Neural cell (in vitro differentiated cells): Measurements from ENCODE around the gene GABRB2. TPM values are rescaled to one million over a fixed set of nuclear protein-coding genes. Genes with fewer than 3 reads are reported as not detected.

Experiments used
- H2AFZ ChIP-seq: fragments of 200-600, 300-800 bp; sonication (generic), shearing (Covaris generic); 2 replicates; pipeline ENCODE4 v1.6.0; 2014; ENCODE audit warnings: low read depth, mild to moderate bottlenecking, antibody characterized with exemption, low read length, moderate library complexity
- H3F3A ChIP-seq: fragments of 200-600 bp; shearing (Covaris generic); 2 replicates; pipeline ENCODE4 v1.6.1; 2016; ENCODE audit warnings: mild to moderate bottlenecking, moderate library complexity, mixed read lengths, antibody characterized with exemption, low read length; ENCODE audit not compliant: insufficient read depth, poor library complexity, severe bottlenecking
- H3K27ac ChIP-seq: fragments of 200-600, 300-800 bp; sonication (generic), shearing (Covaris generic); 2 replicates; pipeline ENCODE4 v1.5.1; 2014; ENCODE audit warnings: mild to moderate bottlenecking, low read length, moderate library complexity
- H3K27me3 ChIP-seq: fragments of 300-800, 200-600 bp; sonication (generic), shearing (Covaris generic); 2 replicates; pipeline ENCODE4 v1.6.0; 2014; ENCODE audit warnings: mild to moderate bottlenecking, low read depth, low read length, moderate library complexity; ENCODE audit not compliant: insufficient read depth
- H3K36me3 ChIP-seq: fragments of 300-800, 200-600 bp; sonication (generic), shearing (Covaris generic); 2 replicates; pipeline ENCODE4 v1.5.1; 2014; ENCODE audit warnings: mild to moderate bottlenecking, antibody characterized with exemption, low read length, moderate library complexity; ENCODE audit not compliant: insufficient read depth
- H3K4me2 ChIP-seq: fragments of 300-800, 200-600 bp; sonication (generic), shearing (Covaris generic); 2 replicates; pipeline ENCODE4 v1.6.0; 2014; ENCODE audit warnings: mild to moderate bottlenecking, low read length
- H3K4me3 ChIP-seq: fragments of 300-800, 200-600 bp; sonication (generic), shearing (Covaris generic); 2 replicates; pipeline ENCODE4 v1.5.1; 2014; ENCODE audit warnings: mild to moderate bottlenecking, low read length, moderate library complexity
- H3K79me2 ChIP-seq: fragments of 200-600 bp; shearing (Covaris generic); replicated peaks from 2 replicates; pipeline ENCODE4 v1.6.0; 2014; ENCODE audit warnings: mild to moderate bottlenecking, low read length, moderate library complexity; ENCODE audit not compliant: insufficient read depth
- H3K9ac ChIP-seq: fragments of 300-800, 200-600 bp; sonication (generic), shearing (Covaris generic); 2 replicates; pipeline ENCODE4 v1.6.1; 2016; ENCODE audit warnings: mild to moderate bottlenecking, low read length, mixed read lengths
- H3K9me2 ChIP-seq: fragments of 200-600 bp; shearing (Covaris generic); 2 replicates; pipeline ENCODE4 v1.6.1; 2016; ENCODE audit warnings: mild to moderate bottlenecking, low read length, mixed read lengths; ENCODE audit not compliant: insufficient read depth
- H3K9me3 ChIP-seq: fragments of 200-600, 300-800 bp; sonication (generic), shearing (Covaris generic); 2 replicates; pipeline ENCODE4 v1.6.1; 2016; ENCODE audit warnings: mild to moderate bottlenecking, mixed run types, low read length, moderate library complexity, mixed read lengths
- H4K20me1 ChIP-seq: fragments of 200-600 bp; shearing (Covaris generic); 2 replicates; pipeline ENCODE4 v1.6.1; 2016; ENCODE audit warnings: mild to moderate bottlenecking, mixed run types; ENCODE audit not compliant: insufficient read depth
- EP300 ChIP-seq: fragments of 450-650 bp; conservative IDR thresholded peaks from 2 replicates; pipeline ENCODE4 v1.6.1; 2014; ENCODE audit warnings: antibody characterized with exemption, mild to moderate bottlenecking, moderate library complexity; ENCODE audit not compliant: poor library complexity, severe bottlenecking
- EZH2 ChIP-seq: fragments of 200-600, 300-800 bp; shearing (Covaris generic), sonication (generic); IDR thresholded peaks from 2 replicates; pipeline ENCODE4 v1.6.1; 2014; ENCODE audit warnings: antibody characterized with exemption, low read length, borderline replicate concordance, mild to moderate bottlenecking; ENCODE audit not compliant: insufficient read depth, poor library complexity, severe bottlenecking
- MXI1 ChIP-seq: fragments of 450-650 bp; conservative IDR thresholded peaks from 2 replicates; pipeline ENCODE4 v1.6.1; 2014; ENCODE audit warnings: antibody characterized with exemption, mild to moderate bottlenecking; ENCODE audit not compliant: poor library complexity, severe bottlenecking
- POLR2AphosphoS5 ChIP-seq: IDR thresholded peaks from 2 replicates; pipeline ENCODE4 v1.6.1; 2012
- RAD21 ChIP-seq: fragments of 450-650 bp; conservative IDR thresholded peaks from 2 replicates; pipeline ENCODE4 v1.6.1; 2014; ENCODE audit warnings: antibody characterized with exemption, mild to moderate bottlenecking, moderate library complexity
- SMC3 ChIP-seq: fragments of 450-650 bp; conservative IDR thresholded peaks from 2 replicates; pipeline ENCODE4 v1.6.1; 2014; ENCODE audit warnings: antibody characterized with exemption, mild to moderate bottlenecking, moderate library complexity; ENCODE audit not compliant: poor library complexity
- TAF1 ChIP-seq: IDR thresholded peaks from 2 replicates; pipeline ENCODE4 v1.6.1; 2012; ENCODE audit warnings: low read depth
- polyA plus RNA-seq: library from polyadenylated mRNA; depleted of rRNA; stranded (reverse); fragments of >200 nt; gene quantifications from 2 replicates; pipeline ENCODE4 v1.2.3, GENCODE V29; 2014
- TF ChIP-seq, protein P1 (sequence below): IDR thresholded peaks from 2 replicates; pipeline ENCODE4 v1.6.1; 2012; ENCODE audit warnings: borderline replicate concordance
- TF ChIP-seq, protein P2 (sequence below): fragments of 450-650 bp; IDR thresholded peaks from 2 replicates; pipeline ENCODE4 v1.5.1; 2014; ENCODE audit warnings: antibody characterized with exemption, mild to moderate bottlenecking, moderate library complexity; ENCODE audit not compliant: poor library complexity, severe bottlenecking

Gene GABRB2
- polyA plus RNA-seq, 1 donor from 2014 or later: 106 TPM

DNA sequence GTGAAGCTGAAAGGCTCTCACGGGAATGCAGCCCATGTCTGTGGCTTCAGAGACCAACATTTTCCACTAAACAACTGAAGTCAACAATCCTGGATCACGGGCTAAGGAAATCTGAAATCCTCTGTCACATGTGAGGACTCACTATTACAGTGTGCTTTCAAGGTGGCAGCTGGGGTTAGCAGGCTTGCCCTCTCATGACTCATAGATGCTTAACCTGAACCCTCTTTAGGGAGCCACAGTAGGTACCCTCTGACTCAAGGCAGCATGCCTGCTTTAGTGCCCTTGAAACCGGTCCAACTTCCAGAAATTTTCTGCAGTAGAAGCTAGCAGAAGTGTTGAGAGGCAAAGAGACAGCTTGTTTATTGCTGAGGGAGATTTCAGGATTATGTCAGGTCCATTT, 232.5 kb downstream of the GABRB2 start:
- H3K9me3 ChIP-seq: no peaks in the 10 kb centered on the region
- H4K20me1 ChIP-seq: no peaks in the 10 kb centered on the region
- no peak overlapping the region for H2AFZ ChIP-seq
- no peaks in the 10 kb centered on the region for H3K36me3 ChIP-seq
- no peak overlapping the region for H3K4me2 ChIP-seq
- no peak overlapping the region for H3K9ac ChIP-seq
- H3K9me2 ChIP-seq: no peaks in the 10 kb centered on the region
- H3K79me2 ChIP-seq: no peaks in the 10 kb centered on the region
- no peak overlapping the region for H3K4me3 ChIP-seq
- no peaks in the 10 kb centered on the region for H3K27me3 ChIP-seq
- H3K27ac ChIP-seq: no peak overlapping the region
- no peak for TF ChIP-seq MXI1
- no peak for TF ChIP-seq EZH2
- TF ChIP-seq, protein P1, sequence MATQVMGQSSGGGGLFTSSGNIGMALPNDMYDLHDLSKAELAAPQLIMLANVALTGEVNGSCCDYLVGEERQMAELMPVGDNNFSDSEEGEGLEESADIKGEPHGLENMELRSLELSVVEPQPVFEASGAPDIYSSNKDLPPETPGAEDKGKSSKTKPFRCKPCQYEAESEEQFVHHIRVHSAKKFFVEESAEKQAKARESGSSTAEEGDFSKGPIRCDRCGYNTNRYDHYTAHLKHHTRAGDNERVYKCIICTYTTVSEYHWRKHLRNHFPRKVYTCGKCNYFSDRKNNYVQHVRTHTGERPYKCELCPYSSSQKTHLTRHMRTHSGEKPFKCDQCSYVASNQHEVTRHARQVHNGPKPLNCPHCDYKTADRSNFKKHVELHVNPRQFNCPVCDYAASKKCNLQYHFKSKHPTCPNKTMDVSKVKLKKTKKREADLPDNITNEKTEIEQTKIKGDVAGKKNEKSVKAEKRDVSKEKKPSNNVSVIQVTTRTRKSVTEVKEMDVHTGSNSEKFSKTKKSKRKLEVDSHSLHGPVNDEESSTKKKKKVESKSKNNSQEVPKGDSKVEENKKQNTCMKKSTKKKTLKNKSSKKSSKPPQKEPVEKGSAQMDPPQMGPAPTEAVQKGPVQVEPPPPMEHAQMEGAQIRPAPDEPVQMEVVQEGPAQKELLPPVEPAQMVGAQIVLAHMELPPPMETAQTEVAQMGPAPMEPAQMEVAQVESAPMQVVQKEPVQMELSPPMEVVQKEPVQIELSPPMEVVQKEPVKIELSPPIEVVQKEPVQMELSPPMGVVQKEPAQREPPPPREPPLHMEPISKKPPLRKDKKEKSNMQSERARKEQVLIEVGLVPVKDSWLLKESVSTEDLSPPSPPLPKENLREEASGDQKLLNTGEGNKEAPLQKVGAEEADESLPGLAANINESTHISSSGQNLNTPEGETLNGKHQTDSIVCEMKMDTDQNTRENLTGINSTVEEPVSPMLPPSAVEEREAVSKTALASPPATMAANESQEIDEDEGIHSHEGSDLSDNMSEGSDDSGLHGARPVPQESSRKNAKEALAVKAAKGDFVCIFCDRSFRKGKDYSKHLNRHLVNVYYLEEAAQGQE: no peak
- no peak for TF ChIP-seq EP300
- TF ChIP-seq, protein P2, sequence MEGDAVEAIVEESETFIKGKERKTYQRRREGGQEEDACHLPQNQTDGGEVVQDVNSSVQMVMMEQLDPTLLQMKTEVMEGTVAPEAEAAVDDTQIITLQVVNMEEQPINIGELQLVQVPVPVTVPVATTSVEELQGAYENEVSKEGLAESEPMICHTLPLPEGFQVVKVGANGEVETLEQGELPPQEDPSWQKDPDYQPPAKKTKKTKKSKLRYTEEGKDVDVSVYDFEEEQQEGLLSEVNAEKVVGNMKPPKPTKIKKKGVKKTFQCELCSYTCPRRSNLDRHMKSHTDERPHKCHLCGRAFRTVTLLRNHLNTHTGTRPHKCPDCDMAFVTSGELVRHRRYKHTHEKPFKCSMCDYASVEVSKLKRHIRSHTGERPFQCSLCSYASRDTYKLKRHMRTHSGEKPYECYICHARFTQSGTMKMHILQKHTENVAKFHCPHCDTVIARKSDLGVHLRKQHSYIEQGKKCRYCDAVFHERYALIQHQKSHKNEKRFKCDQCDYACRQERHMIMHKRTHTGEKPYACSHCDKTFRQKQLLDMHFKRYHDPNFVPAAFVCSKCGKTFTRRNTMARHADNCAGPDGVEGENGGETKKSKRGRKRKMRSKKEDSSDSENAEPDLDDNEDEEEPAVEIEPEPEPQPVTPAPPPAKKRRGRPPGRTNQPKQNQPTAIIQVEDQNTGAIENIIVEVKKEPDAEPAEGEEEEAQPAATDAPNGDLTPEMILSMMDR: no peak
- no peak for TF ChIP-seq RAD21
- TF ChIP-seq TAF1: no peak
- TF ChIP-seq POLR2AphosphoS5: no peak
- no peak for TF ChIP-seq SMC3
- H3F3A ChIP-seq: no peaks in the 10 kb centered on the region

DNA sequence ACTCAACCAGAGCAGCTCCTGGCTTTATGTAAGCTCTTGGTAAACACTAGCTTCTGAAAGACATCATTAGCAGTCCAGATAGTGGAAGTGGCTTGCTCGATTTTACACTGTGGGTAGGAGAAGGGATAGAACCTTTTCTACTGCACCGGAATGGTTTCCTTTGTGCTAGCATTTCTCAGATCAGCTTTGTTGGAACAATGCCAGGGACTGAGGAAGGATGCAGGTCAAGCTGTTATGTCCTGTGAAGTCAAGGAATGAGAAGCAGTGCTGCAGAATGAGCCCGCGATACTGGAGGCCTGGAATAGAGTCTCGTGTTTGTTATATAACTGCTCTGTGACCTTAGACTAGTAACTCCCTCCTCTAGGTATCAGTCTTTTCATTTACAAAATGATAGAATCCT, 233.6 kb downstream of the GABRB2 start:
- no peak overlapping the region for H3K9ac ChIP-seq
- no peaks in the 10 kb centered on the region for H3F3A ChIP-seq
- no peaks in the 10 kb centered on the region for H3K79me2 ChIP-seq
- H4K20me1 ChIP-seq: no peaks in the 10 kb centered on the region
- no peaks in the 10 kb centered on the region for H3K9me3 ChIP-seq
- H2AFZ ChIP-seq: no peak overlapping the region
- no peaks in the 10 kb centered on the region for H3K36me3 ChIP-seq
- H3K9me2 ChIP-seq: no peaks in the 10 kb centered on the region
- H3K27ac ChIP-seq: peak overlapping the region; percentile 60
- H3K4me2 ChIP-seq: no peak overlapping the region
- H3K4me3 ChIP-seq: no peak overlapping the region
- no peaks in the 10 kb centered on the region for H3K27me3 ChIP-seq
- no peak for TF ChIP-seq SMC3
- TF ChIP-seq, protein P1: no peak
- TF ChIP-seq, protein P2: no peak
- no peak for TF ChIP-seq EZH2
- no peak for TF ChIP-seq EP300
- TF ChIP-seq MXI1: no peak
- no peak for TF ChIP-seq RAD21
- no peak for TF ChIP-seq TAF1
- TF ChIP-seq POLR2AphosphoS5: no peak
